Activated T-cell treated with anti-CD3 and anti-CD28 coated beads, Interleukin-2, amount 50 U/mL, for 72 hours (primary cell): ENCODE measurements around the gene STYXL1. TPM values are rescaled to one million over a fixed set of nuclear protein-coding genes. Genes with fewer than 3 reads are reported as not detected.

Experiments
- ATAC-seq, 2 donors: fragments of 150-1000 bp; cut with Tn5 transposase; replicated peaks in 1 of 2; 2 replicates each; pipeline ENCODE4 v1.10.0; 2021; ENCODE audit warnings: moderate library complexity in 2 of 2, mild to moderate bottlenecking in 1 of 2
- DNase-seq, 2 donors: peaks; one replicate each; pipeline ENCODE4 v3.0.0; 2021 to 2022; ENCODE audit warnings: mixed read lengths in 1 of 2
- H3K27ac Mint-ChIP-seq: one replicate; pipeline ENCODE4 v1.8.0; 2022; ENCODE audit warnings: mild to moderate bottlenecking, moderate library complexity, mixed read lengths
- H3K27me3 Mint-ChIP-seq: one replicate; pipeline ENCODE4 v1.8.0; 2022; ENCODE audit warnings: low read depth, mixed read lengths
- H3K36me3 Mint-ChIP-seq, 2 donors: one replicate each; pipeline ENCODE4 v1.8.0; 2022; ENCODE audit warnings: mixed read lengths in 2 of 2, mild to moderate bottlenecking in 1 of 2; ENCODE audit not compliant: insufficient read depth in 2 of 2
- H3K4me1 Mint-ChIP-seq: one replicate; pipeline ENCODE4 v1.8.0; 2022; ENCODE audit warnings: low read depth, mixed read lengths
- H3K4me3 Mint-ChIP-seq, 2 donors: one replicate each; pipeline ENCODE4 v1.8.0; 2022; ENCODE audit warnings: mild to moderate bottlenecking in 2 of 2, mixed read lengths in 2 of 2, moderate library complexity in 2 of 2
- H3K9me3 Mint-ChIP-seq, 2 donors: one replicate each; pipeline ENCODE4 v1.8.0; 2022; ENCODE audit warnings: mixed read lengths in 2 of 2
- total RNA-seq, 2 donors: library from RNA; stranded (reverse); gene quantifications; one replicate each; pipeline ENCODE4 v1.2.3, GENCODE V29; 2022

STYXL1 gene
- total RNA-seq, 2 donors from 2014 or later = 52.0 to 54.6 TPM

DNA sequence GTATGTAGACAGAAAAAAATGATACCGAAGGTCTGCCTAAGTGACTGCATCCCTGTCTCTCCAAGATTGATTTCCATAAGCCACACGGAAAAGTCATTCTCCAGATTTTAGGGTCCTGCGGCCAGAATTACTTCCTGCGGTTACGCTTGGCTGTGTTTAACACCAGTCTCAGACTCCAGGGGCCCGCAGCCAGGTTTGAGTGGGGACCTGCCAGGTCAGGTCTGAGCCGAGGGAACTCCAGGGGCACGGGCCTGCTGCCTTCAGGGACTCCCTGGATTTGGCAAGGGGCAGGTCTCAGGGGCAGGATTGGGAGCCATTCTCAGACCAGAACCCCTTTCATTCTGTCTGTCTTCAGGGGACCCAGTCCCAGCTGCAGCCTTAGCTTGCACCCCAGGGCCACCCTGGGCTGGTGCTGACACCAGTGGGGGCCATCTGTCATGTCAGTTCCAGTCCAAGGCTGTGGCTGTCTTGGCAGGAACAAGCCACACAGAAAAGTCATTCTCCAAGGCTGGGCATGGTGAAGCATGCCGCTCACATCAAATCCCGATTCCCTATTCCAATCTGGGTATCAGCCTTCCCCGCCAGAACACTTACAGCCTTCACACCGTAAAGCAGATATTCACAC lies 92.4 kb downstream of the STYXL1 start:
- Mint-ChIP-seq H3K27me3 (no peaks in the 10 kb centered on the region), H3K9me3 (no peaks in the 10 kb centered on the region), H3K27ac (no peak overlapping the region), H3K4me1 (no peaks in the 10 kb centered on the region), H3K36me3 (peaks cover 0 to 1% of the 10 kb centered on the region in 2 donors), H3K4me3 (no peak overlapping the region)
- DNase-seq (no peak), ATAC-seq (no peak)

- H3K9me3 Mint-ChIP-seq = no peaks in the 10 kb centered on the region
- H3K27me3 Mint-ChIP-seq = no peaks in the 10 kb centered on the region
- no peak overlapping the region for H3K27ac Mint-ChIP-seq
- no peak overlapping the region for H3K4me3 Mint-ChIP-seq
- ATAC-seq (no peak), DNase-seq (no peak)
- H3K4me1 Mint-ChIP-seq = no peaks in the 10 kb centered on the region
- peaks cover 0 to 1% of the 10 kb centered on the region in 2 donors for H3K36me3 Mint-ChIP-seq
These were observed 93.9 kb downstream of the STYXL1 start for GRCh38 chr7:75953931-75954330.

DNA sequence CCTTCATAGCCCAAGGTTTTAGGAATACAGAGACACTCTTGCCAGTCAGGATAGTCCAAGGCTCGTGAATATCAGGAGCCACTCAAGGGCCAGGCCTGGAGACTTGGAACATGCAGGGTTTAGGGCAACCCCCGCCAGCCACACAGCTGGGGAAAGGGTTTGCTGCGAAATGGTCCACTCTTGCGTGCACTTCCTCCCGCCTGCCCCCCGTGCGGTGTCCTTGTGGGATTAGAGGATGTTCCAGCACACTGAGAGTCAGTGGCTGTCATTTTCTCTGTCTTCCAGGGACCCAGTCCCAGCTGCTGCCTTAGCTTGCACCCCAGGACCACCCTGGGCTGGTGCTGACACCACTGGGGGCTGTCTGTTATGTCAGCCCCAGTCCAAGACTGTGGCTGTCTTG lies 94.4 kb downstream of the STYXL1 start:
- Mint-ChIP-seq H3K9me3 (no peaks in the 10 kb centered on the region), H3K4me1 (no peaks in the 10 kb centered on the region), H3K36me3 (peaks cover 0 to 1% of the 10 kb centered on the region in 2 donors), H3K4me3 (no peak overlapping the region), H3K27me3 (no peaks in the 10 kb centered on the region), H3K27ac (no peak overlapping the region)
- DNase-seq = no peak
- ATAC-seq = no peak

GRCh38 chr7:75951506-75951905 lies 96.3 kb downstream of the STYXL1 start:
- no peaks in the 10 kb centered on the region for H3K4me1 Mint-ChIP-seq
- H3K9me3 Mint-ChIP-seq = no peaks in the 10 kb centered on the region
- H3K4me3 Mint-ChIP-seq = no peak overlapping the region
- peaks cover 0 to 1% of the 10 kb centered on the region in 2 donors for H3K36me3 Mint-ChIP-seq
- no peak overlapping the region for H3K27ac Mint-ChIP-seq
- H3K27me3 Mint-ChIP-seq = no peaks in the 10 kb centered on the region
- DNase-seq = no peak
- ATAC-seq = no peak

GRCh38 chr7:75950111-75950681 lies 97.6 kb downstream of the STYXL1 start:
- H3K36me3 Mint-ChIP-seq = no peaks in the 10 kb centered on the region
- no peaks in the 10 kb centered on the region for H3K27me3 Mint-ChIP-seq
- H3K27ac Mint-ChIP-seq = no peak overlapping the region
- peaks cover 9% of the 10 kb centered on the region for H3K4me1 Mint-ChIP-seq
- no peak for DNase-seq
- H3K4me3 Mint-ChIP-seq = no peak overlapping the region
- ATAC-seq = no peak
- no peaks in the 10 kb centered on the region for H3K9me3 Mint-ChIP-seq

DNA sequence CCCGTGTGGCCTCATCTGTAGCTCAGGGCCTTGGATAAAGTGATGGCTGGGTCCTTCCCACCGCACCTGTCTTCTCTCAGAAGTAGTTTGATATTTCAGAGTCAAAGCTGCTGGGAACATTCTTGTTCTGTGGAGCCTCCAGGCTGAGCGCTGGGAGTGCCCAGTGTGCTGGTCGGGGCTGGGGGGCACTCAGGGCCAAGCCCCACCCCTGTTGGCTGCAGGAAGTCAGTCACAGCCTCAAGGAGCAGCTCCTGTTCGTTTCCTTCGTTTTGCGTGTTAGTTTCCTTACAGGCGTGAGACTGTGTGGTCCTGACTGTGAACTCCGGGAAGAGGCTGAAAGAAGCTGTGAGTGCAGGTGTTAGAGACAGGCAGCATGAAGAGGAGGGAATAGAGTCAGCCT lies 99.6 kb downstream of the STYXL1 start:
- peaks cover 0 to 3% of the 10 kb centered on the region in 2 donors for H3K36me3 Mint-ChIP-seq
- no peak for DNase-seq
- no peak overlapping the region for H3K4me3 Mint-ChIP-seq
- H3K4me1 Mint-ChIP-seq = peaks cover 17% of the 10 kb centered on the region
- ATAC-seq = no peak
- H3K27me3 Mint-ChIP-seq = no peaks in the 10 kb centered on the region
- H3K27ac Mint-ChIP-seq = no peak overlapping the region
- H3K9me3 Mint-ChIP-seq = peaks cover 0 to 3% of the 10 kb centered on the region in 2 donors

Other genes with a start within 250 kb of the STYXL1 start
- under 1 TPM in 1 of 2 donors, not detected in 1; 0.46 TPM for gene CCL24, start 234.2 kb downstream of the STYXL1 start, total RNA-seq
- 10 to 100 TPM; 57.2 to 58.6 TPM for gene RHBDD2, start 169.0 kb downstream of the STYXL1 start, total RNA-seq
- 10 to 100 TPM; 31.6 to 42.7 TPM for gene POR, start 132.8 kb downstream of the STYXL1 start, total RNA-seq
- gene TMEM120A, start 53.4 kb downstream of the STYXL1 start, total RNA-seq = 10 to 100 TPM; 23.5 to 25.4 TPM
- gene MDH2, start 106 bp upstream of the STYXL1 start, total RNA-seq = 100 to 1,000 TPM; 162 to 170 TPM
- under 1 TPM in 1 of 2 donors, not detected in 1; 0.12 TPM for gene SRRM3, start 153.9 kb upstream of the STYXL1 start, total RNA-seq